NCI-H2107 treated with DMSO at 0.1 percent for 48 hours (cell line): ENCODE data around the gene CLMN.
A peak's percentile ranks its signal among the peaks of the same experiment; 100 is the strongest.
"Not testable (repeated sequence)": the region's sequence is repeated elsewhere in the genome, so short reads cannot be mapped to it uniquely, and the experiment has no call there.

Experiments used
- DNase-seq: peaks from one replicate; lab custom pipeline; 2025; ENCODE audit not compliant: unreplicated experiment; lab: John Stamatoyannopoulos, UW

The CLMN gene

DNA sequence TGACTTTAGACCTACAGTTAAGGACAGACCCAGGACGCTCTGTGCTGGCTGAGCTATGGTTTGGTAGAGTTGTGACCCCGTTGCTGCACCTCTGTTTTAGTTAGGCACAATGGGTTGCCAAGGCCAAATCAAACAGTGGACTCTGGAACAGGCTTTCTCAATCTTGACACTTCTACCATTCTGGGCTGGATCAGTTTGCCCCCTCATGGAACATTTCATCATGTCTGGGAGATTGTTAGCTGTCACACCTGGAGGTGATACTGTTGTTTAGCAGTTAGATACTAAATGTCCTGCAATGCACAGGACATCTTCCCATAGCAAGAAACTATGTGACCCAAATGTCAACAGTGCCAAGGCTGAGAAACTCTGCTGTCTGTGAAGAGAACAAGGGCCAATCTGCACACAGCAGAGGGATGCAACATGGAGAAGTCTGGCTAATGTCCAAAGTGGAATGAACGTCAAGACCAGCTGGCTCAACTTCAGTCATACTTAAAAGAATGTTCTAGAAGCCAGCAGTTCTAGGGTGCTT, 96.8 kb downstream of the CLMN start:
- no peak for DNase-seq

DNA sequence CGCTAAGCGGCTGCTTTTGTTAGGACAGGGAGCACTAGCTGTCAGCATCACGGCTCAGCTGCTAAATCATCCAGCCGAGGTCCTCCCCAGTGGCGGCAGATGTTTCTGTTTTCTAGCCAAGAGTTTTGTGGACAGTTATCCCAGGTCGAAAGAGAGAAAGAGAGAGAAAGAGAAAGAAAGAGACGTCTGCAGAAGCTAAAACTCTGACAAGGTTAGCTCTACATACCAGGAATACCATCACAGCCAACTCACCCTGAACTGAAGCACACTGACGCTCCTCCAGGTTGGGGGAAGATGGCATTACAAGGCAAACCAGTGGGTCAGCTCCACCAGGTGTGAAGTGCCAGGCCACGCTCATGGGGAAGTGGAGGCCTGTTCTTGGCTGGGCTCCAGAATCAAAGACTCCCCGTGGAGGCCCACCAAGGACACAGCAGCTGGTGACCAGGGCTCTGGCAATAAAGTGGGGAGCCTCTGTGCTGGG, 97.5 kb downstream of the CLMN start:
- DNase-seq, result no peak

DNA sequence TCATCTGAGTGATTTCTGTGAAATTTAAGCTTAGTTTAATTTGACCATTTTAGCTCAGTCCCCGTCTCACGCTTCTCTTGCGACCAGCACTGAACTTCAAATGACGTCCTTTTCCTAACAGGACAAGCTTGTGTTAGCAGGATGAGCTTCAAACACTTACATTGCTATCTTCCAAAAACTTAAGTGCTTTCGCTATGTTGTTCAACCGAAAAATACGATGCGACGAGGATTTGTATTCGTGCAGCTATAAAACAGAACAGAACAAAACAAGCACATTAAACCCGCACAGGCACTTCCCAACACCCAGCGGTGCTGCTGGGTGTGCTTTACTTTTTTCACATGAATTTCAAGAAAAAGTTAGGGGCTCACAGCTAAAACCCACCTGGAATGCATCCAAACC, 98.2 kb downstream of the CLMN start:
- DNase-seq, result no peak

DNA sequence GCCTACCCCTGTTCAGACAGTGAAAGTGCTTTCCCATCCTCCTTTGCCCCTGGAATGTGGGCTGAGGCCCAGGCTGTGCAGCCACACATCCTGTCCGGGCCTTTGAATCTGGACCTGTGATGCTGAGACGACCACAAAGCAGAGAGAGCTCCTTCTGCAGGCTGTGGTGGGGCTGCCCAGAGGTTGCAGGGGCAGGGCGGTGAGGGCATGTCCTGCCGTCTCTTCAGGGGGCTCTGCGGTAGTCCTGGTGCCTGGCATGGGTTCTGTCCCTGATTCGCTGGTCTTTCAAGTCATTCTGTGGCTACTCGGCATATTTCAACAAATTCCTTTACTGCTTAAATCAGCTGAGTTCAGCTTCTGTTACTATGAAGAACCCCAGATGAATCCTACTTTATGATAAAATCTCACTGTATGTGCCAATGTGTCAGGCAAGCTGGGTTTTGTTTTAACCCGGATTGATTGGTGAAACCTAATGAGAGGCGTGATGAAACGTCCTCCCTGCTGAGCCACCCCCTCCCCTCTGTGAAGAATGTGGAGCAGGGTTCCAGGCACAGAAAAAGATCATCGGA, 99.0 kb downstream of the CLMN start:
- DNase-seq, result no peak

GRCh38 chr14:95218472-95219193, 101.1 kb downstream of the CLMN start:
- DNase-seq, result no peak

DNA sequence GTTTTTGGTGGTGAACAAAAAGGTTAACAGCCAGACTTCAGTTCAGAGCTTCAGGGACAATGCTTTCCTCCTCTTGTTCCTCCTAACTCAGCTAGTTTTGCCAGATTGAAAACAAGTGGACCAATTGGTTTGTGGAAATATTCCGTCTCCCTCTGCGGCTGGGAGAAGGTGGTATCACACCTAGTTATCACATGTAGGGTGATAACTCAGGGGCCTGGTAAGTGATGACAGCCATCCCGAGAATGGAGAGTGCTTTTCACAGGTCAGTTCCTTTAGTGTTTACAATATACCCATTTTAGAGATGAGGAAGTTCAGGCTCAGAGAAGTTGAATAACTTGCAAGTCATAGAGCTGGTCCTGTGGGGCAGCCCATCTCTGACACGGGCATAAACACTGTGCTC, 101.7 kb downstream of the CLMN start:
- DNase-seq, result no peak

- no peak for DNase-seq
Measured at GRCh38 chr14:95217391-95217900, 102.3 kb downstream of the CLMN start.

DNA sequence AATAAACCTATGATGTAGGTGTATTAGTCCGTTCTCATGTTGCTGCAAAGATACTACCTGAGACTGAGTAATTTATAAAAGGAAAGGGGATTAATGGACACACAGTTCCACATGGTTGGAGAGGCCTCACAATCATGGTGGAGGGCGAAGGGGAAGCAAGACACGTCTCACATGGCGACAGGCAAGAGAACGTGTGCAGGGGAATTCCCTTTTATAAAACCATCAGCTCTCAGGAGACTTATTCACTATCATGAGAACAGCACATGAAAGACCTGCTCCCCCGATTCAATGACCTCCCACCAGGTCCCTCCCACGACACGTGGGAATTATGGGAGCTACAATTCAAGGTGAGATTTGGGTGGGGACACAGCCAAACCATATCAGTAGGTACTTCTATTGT, 103.7 kb downstream of the CLMN start:
- no peak for DNase-seq

GRCh38 chr14:95215094-95215725, 104.5 kb downstream of the CLMN start:
- DNase-seq, result no peak

DNA sequence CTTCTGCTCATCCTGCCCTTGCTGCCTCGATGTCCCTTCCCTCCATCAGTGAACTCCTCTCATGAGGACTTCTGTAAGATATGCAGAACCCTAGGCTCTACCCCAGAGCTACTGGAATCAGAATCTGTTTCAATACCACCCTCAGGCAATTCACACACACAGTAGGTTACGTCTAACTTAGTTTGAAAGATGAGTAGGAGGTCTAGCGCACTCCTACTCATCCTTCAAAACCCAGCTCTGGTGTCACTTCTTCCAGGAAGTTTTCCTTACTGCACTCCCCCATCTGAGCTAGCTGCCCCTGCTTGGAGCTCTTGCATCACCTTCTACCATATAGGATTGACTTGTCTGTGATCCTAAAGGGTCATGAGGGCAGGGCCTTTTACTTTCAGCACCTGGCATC, 105.9 kb downstream of the CLMN start:
- no peak for DNase-seq

- DNase-seq, result no peak
Measured at GRCh38 chr14:95211721-95212504, 107.8 kb downstream of the CLMN start.

DNA sequence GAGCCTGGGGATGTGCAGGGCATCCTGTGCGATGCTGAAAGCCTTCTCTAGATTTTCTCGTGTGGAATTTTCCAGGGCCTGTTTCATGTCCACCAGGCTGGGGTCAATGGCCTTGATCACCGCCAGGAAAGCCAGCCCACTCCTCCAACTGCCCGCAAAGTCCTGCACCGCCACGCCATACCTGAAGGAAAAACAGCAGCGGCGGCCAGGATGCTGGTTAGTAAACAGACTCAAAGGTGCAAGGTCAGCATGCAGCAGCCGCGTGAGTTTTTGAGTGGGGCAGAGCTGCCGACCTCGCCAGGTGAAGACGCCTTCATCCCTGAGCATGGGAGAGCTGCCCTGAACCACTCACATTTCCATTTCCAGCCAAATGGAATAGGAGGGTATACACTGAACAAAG, 109.0 kb downstream of the CLMN start:
- no peak for DNase-seq

DNA sequence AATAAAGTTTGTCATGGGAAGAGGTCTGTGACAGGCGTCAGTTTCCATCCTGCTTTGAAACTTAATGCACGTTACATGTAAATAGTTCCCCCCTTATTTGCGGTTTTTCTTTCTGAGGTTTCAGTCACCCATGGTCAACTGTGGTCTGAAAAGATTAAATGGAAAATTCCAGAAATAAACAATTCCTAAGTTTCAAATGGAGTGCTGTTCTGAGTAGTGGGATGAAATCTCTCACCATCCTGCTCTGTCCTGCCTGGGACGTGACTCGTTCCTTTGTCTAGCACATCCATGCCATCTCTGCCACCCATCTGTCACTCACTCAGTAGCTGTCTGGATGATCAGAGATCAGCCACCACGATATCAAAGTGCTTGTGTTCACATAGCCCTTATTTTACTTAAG, 111.1 kb downstream of the CLMN start:
- DNase-seq, result no peak

DNA sequence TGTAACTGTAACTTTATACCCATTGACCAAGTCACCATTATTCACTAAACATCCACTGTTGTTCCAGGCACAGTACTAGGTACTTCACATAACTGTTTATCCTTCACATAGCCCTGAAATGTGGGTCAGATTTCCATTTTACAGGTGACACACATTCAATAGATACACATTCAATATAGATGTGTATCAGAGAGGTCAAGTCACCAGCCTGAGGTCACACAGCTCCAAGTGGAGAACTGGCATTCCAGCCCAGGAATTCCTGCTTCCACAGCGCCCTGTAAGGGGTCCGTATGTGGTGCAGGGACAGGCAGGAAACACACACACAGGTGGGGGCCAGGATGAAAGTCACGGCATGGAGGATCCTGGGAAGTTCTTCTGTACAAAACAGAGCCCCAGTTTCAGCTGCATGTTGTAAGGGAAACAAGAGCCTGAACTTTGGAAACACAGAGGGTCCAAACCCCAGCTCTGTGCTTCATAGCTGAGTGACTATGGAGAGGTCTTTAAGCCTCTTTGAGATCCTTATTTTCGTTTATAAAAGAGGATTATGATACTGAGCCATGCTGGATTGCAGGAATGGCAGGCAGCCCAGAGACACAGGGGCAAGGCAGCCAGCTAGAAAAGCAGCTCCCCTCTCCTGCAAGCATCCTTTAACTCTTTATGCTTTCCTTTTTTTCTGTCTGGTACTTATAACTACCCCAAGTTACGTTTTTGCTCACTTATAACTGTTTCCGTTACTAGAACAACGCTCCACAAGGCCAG, 112.1 kb downstream of the CLMN start:
- DNase-seq, result no peak

GRCh38 chr14:95206534-95206933, 113.2 kb downstream of the CLMN start:
- DNase-seq, result no peak

DNA sequence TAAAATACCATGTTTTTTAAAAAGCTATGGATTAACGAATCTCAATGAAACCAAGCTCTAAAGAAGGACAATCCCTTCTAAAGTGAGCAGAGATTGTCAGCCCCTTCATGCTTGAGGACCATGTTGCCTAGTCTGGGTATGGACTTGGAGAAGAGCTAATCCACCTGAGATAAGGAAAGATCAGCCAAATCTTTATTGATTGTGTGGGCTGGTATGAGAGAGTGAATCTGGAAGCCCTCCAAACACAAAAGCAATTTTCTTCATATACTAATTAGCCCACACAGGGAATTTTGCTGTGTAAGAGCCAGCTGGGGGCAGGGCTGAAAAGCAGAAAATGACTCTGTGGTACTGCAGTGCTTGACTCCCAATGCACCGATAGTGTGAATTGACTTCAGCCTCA, 115.0 kb downstream of the CLMN start:
- DNase-seq, result peak; percentile 12

DNA sequence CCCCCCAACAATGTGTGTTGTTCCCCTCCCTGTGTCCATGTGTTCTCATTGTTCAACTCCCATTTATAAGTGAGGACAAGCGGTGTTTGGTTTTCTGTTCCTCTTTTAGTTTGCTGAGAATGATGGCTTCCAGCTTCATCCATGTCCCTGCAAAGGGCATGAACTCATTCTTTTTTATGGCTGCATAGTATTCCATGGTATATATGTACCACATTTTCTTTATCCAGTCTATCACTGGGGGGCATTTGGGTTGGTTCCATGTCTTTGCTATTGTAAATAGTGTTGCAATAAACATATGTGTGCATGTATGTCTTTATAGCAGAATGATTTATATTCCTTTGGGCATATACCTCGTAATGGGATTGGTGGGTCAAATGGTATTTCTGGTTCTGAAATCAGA, 118.0 kb downstream of the CLMN start:
- not testable (repeated sequence) for DNase-seq

DNA sequence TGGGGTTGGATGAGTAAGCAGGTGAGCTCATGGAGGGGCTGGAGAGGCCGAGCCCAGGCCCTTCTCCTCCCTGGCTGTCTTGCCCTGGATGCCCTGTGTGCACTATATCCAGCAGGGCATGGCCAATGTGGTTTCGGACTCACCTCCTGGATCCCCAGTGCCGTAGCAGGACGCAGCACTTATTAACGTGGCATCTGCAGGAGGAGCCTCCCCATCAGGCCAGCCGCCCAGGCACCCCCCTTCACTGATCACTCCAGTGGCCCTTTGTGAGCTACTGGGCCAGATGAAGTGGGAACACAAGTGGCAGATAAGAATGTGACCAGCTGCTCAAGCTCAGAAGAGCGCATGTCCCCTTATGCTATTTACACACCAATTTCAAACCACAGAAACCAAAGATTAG, 119.3 kb downstream of the CLMN start:
- peak; percentile 98 for DNase-seq

DNA sequence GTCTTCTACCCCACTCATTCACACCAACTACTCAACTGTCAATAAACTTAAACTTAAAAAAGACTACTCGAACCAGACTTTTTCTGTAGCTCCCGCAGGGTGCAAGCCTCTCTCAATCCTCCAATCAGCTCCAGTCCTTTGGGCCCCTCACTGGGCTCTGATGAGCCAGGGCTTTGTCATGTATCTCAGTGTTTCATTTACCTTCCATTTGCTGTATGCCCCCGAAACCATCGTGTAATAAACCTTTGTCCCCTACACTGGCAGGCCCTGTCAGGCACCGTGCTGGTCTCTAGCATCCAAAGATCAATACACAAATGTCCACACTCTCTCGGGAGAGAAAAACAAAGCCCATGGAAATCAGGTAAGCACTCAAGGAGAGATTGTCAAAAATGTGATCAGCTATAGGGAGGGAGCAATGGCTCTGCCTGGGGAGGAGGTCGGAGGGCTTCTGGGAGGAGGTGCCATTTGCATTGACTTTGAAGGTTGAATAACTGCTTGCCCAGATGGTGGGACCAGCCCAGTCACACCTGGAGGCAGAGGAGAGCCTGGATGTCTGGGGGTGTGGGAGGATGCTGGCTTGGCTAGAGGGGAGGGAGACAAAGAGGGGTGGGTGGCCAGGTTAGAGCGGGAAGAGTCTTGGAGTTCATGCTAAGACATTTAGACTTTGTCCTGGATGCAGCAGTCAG, 120.3 kb downstream of the CLMN start:
- DNase-seq, result no peak

- DNase-seq, result no peak
Measured at GRCh38 chr14:95198320-95198719, 121.4 kb downstream of the CLMN start.
